ENCODE measurements around the gene GDPD5.

Gene GDPD5

GRCh38 chr11:75491465-75491864 is 34.3 kb downstream of the GDPD5 start:
- no peak overlapping the region for H3K4me3 ChIP-seq (ENCODE audit: low read depth, low read length, poor library complexity, severe bottlenecking)
- no peaks in the 10 kb centered on the region for H3K27me3 ChIP-seq (ENCODE audit: insufficient read depth, low read length)
- no peaks in the 10 kb centered on the region for H3K79me2 ChIP-seq (ENCODE audit: insufficient read depth, low read length)
- TF ChIP-seq EZH2 (IDR thresholded peaks at IDR 0.05; ENCODE audit: borderline replicate concordance, low read length) (no peak), CTCF (IDR thresholded peaks at IDR 0.05; ENCODE audit: low read length) (no peak)
- H3K9me3 ChIP-seq (ENCODE audit: low read length) = no peaks in the 10 kb centered on the region
- H2AFZ ChIP-seq (ENCODE audit: low read length) = no peak overlapping the region
- H3K36me3 ChIP-seq (ENCODE audit: insufficient read depth, low read length) = no peaks in the 10 kb centered on the region
- H3K4me2 ChIP-seq (ENCODE audit: low read length) = no peak overlapping the region
- H3F3A ChIP-seq (ENCODE audit: insufficient read depth, low read length) = no peaks in the 10 kb centered on the region
- no peaks in the 10 kb centered on the region for H3K9me2 ChIP-seq (ENCODE audit: low read depth, low read length)
- no peak overlapping the region for H3K27ac ChIP-seq (ENCODE audit: low read depth, low read length, poor library complexity, severe bottlenecking)
- no peaks in the 10 kb centered on the region for H4K20me1 ChIP-seq (ENCODE audit: insufficient read depth, low read length)
- H3K4me1 ChIP-seq (ENCODE audit: insufficient read depth, low read length, severe bottlenecking) = peaks cover 8% of the 10 kb centered on the region
- no peak overlapping the region for H3K9ac ChIP-seq (ENCODE audit: low read length)

GRCh38 chr11:75490221-75491181 is 35.2 kb downstream of the GDPD5 start:
- H3K4me2 ChIP-seq (ENCODE audit: low read length) = no peak overlapping the region
- no peak for TF ChIP-seq CTCF (IDR thresholded peaks at IDR 0.05; ENCODE audit: low read length)
- no peak for TF ChIP-seq EZH2 (IDR thresholded peaks at IDR 0.05; ENCODE audit: borderline replicate concordance, low read length)

GRCh38 chr11:75487365-75487764 is 38.4 kb downstream of the GDPD5 start:
- Histone ChIP-seq H3K4me3 (ENCODE audit: low read depth, low read length, poor library complexity, severe bottlenecking) (no peak overlapping the region), H4K20me1 (ENCODE audit: insufficient read depth, low read length) (no peaks in the 10 kb centered on the region), H2AFZ (ENCODE audit: low read length) (no peak overlapping the region), H3K9ac (ENCODE audit: low read length) (no peak overlapping the region), H3K4me1 (ENCODE audit: insufficient read depth, low read length, severe bottlenecking) (peaks cover 6% of the 10 kb centered on the region), H3K36me3 (ENCODE audit: insufficient read depth, low read length) (no peaks in the 10 kb centered on the region), H3K27me3 (ENCODE audit: insufficient read depth, low read length) (peaks cover 4% of the 10 kb centered on the region; the same call in 1 of the 2 replicates), H3K27ac (ENCODE audit: low read depth, low read length, poor library complexity, severe bottlenecking) (no peak overlapping the region), H3K9me3 (ENCODE audit: low read length) (no peaks in the 10 kb centered on the region), H3F3A (ENCODE audit: insufficient read depth, low read length) (no peaks in the 10 kb centered on the region), H3K4me2 (ENCODE audit: low read length) (no peak overlapping the region), H3K79me2 (ENCODE audit: insufficient read depth, low read length) (no peaks in the 10 kb centered on the region), H3K9me2 (ENCODE audit: low read depth, low read length) (no peaks in the 10 kb centered on the region)
- TF ChIP-seq EZH2 (IDR thresholded peaks at IDR 0.05; ENCODE audit: borderline replicate concordance, low read length) = no peak
- no peak for TF ChIP-seq CTCF (IDR thresholded peaks at IDR 0.05; ENCODE audit: low read length)

More at GRCh38 chr11:75490221-75491181, 35.2 kb downstream of the GDPD5 start:
- H3K9ac ChIP-seq (ENCODE audit: low read length) = no peak overlapping the region
- H2AFZ ChIP-seq (ENCODE audit: low read length) = no peak overlapping the region
- no peaks in the 10 kb centered on the region for H3K27me3 ChIP-seq (ENCODE audit: insufficient read depth, low read length)
- H4K20me1 ChIP-seq (ENCODE audit: insufficient read depth, low read length) = no peaks in the 10 kb centered on the region
- no peak overlapping the region for H3K4me3 ChIP-seq (ENCODE audit: low read depth, low read length, poor library complexity, severe bottlenecking)
- H3F3A ChIP-seq (ENCODE audit: insufficient read depth, low read length) = no peaks in the 10 kb centered on the region
- no peaks in the 10 kb centered on the region for H3K79me2 ChIP-seq (ENCODE audit: insufficient read depth, low read length)
- H3K27ac ChIP-seq (ENCODE audit: low read depth, low read length, poor library complexity, severe bottlenecking) = no peak overlapping the region
- no peaks in the 10 kb centered on the region for H3K36me3 ChIP-seq (ENCODE audit: insufficient read depth, low read length)
- H3K9me2 ChIP-seq (ENCODE audit: low read depth, low read length) = no peaks in the 10 kb centered on the region
- peaks cover 8% of the 10 kb centered on the region for H3K4me1 ChIP-seq (ENCODE audit: insufficient read depth, low read length, severe bottlenecking)
- H3K9me3 ChIP-seq (ENCODE audit: low read length) = no peaks in the 10 kb centered on the region
